Measurements from ENCODE around the gene PIM1. TPM values are rescaled to one million over a fixed set of nuclear protein-coding genes. Genes with fewer than 3 reads are reported as not detected.
A peak's percentile ranks its signal among the peaks of the same experiment; 100 is the strongest.

The PIM1 gene
- total and polyA plus RNA-seq, 9 of the 15 experiments (the other 6 are each of a cell fraction or from before 2014, with no cell fraction given), result 19.0 to 789 (median 212) TPM

GRCh38 chr6:37175332-37176267 lies 5.6 kb downstream of the PIM1 start (continued):
- TF ChIP-seq, protein P1, sequence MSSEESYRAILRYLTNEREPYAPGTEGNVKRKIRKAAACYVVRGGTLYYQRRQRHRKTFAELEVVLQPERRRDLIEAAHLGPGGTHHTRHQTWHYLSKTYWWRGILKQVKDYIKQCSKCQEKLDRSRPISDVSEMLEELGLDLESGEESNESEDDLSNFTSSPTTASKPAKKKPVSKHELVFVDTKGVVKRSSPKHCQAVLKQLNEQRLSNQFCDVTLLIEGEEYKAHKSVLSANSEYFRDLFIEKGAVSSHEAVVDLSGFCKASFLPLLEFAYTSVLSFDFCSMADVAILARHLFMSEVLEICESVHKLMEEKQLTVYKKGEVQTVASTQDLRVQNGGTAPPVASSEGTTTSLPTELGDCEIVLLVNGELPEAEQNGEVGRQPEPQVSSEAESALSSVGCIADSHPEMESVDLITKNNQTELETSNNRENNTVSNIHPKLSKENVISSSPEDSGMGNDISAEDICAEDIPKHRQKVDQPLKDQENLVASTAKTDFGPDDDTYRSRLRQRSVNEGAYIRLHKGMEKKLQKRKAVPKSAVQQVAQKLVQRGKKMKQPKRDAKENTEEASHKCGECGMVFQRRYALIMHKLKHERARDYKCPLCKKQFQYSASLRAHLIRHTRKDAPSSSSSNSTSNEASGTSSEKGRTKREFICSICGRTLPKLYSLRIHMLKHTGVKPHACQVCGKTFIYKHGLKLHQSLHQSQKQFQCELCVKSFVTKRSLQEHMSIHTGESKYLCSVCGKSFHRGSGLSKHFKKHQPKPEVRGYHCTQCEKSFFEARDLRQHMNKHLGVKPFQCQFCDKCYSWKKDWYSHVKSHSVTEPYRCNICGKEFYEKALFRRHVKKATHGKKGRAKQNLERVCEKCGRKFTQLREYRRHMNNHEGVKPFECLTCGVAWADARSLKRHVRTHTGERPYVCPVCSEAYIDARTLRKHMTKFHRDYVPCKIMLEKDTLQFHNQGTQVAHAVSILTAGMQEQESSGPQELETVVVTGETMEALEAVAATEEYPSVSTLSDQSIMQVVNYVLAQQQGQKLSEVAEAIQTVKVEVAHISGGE (CRISPR knock-in tag; IDR thresholded peaks at IDR 0.05), result no peak
- no peak for TF ChIP-seq E2F5 (CRISPR knock-in tag; IDR thresholded peaks at IDR 0.05)
- peak; percentile 83; the same call in 1 of the 2 replicates for TF ChIP-seq ZNF174 (CRISPR knock-in tag; IDR thresholded peaks at IDR 0.05)
- no peak for TF ChIP-seq SRSF9 (IDR thresholded peaks at IDR 0.05; ENCODE audit: borderline replicate concordance, low read depth, low read length)
- peak; percentile 20 for TF ChIP-seq DACH1 (IDR thresholded peaks at IDR 0.05; ENCODE audit: partially characterized antibody)
- no peak; the same call in 1 of the 2 replicates for TF ChIP-seq FOXP1 (CRISPR knock-in tag; IDR thresholded peaks at IDR 0.05)
- TF ChIP-seq ZBTB40 (IDR thresholded peaks at IDR 0.05), result no peak
- no peak for TF ChIP-seq ZBTB40 (CRISPR knock-in tag; IDR thresholded peaks at IDR 0.05)
- no peak for TF ChIP-seq ETS1 (conservative IDR thresholded peaks at IDR 0.05; ENCODE audit: control insufficient read depth, low read depth, low read length)
